CD4-positive, alpha-beta T cell treated with Interleukin-2 at 100 ng/mL for 4 hours (primary cell): Measurements from ENCODE around the gene RPS21.

Experiments used
- DNase-seq: peaks from one replicate; pipeline ENCODE4 v3.0.0-alpha.2; 2020; ENCODE audit warnings: low spot score

RPS21 gene

GRCh38 chr20:62354031-62354808 lies 32.7 kb upstream of the RPS21 start:
- no peak for DNase-seq

GRCh38 chr20:62354811-62355341 lies 32.0 kb upstream of the RPS21 start:
- no peak for DNase-seq

GRCh38 chr20:62355516-62355877 lies 31.4 kb upstream of the RPS21 start:
- no peak for DNase-seq

- no peak for DNase-seq
Measured at GRCh38 chr20:62355878-62356588, 30.9 kb upstream of the RPS21 start.

- DNase-seq, result no peak
Measured at GRCh38 chr20:62356589-62357186, 30.2 kb upstream of the RPS21 start.

- DNase-seq, result no peak
Measured at GRCh38 chr20:62357187-62357667, 29.7 kb upstream of the RPS21 start.

GRCh38 chr20:62357681-62358080 lies 29.2 kb upstream of the RPS21 start:
- DNase-seq, result no peak

- DNase-seq, result no peak
Measured at GRCh38 chr20:62358171-62359042, 28.5 kb upstream of the RPS21 start.

GRCh38 chr20:62359043-62359490 lies 27.8 kb upstream of the RPS21 start:
- DNase-seq, result no peak

- DNase-seq, result no peak
Measured at GRCh38 chr20:62359491-62360121, 27.3 kb upstream of the RPS21 start.

GRCh38 chr20:62360854-62361798 lies 25.8 kb upstream of the RPS21 start:
- DNase-seq, result no peak

- DNase-seq, result no peak
Measured at GRCh38 chr20:62361799-62362589, 24.9 kb upstream of the RPS21 start.

GRCh38 chr20:62362590-62362940 lies 24.3 kb upstream of the RPS21 start:
- DNase-seq, result no peak

GRCh38 chr20:62362991-62363919 lies 23.6 kb upstream of the RPS21 start:
- DNase-seq, result no peak

- DNase-seq, result no peak
Measured at GRCh38 chr20:62363920-62364851, 22.7 kb upstream of the RPS21 start.

- DNase-seq, result no peak
Measured at GRCh38 chr20:62364911-62365736, 21.8 kb upstream of the RPS21 start.
